ENCODE measurements around the gene ZDHHC15. TPM values are rescaled to one million over a fixed set of nuclear protein-coding genes. Genes with fewer than 3 reads are reported as not detected.
"Not testable (repeated sequence)": the region's sequence is repeated elsewhere in the genome, so short reads cannot be mapped to it uniquely, and the experiment has no call there.

The ZDHHC15 gene
- total RNA-seq (1 to 10 TPM; 2.4 to 4.6 (median 4.3) TPM), polyA plus RNA-seq (2.0 TPM)
- long read RNA-seq, donor 1, full-length matches to known transcripts: 3 of 9 reads
- long read RNA-seq, donor 1, partial matches to known transcripts: 1 of 9 reads
- long read RNA-seq, donor 1, other reads (novel, unspliced or antisense): 5 of 9 reads
- long read RNA-seq, donor 2, full-length matches to known transcripts: 1 of 4 reads
- long read RNA-seq, donor 2, partial matches to known transcripts: 1 of 4 reads
- long read RNA-seq, donor 2, other reads (novel, unspliced or antisense): 2 of 4 reads
- long read RNA-seq, donor 3, full-length matches to known transcripts: 12 of 25 reads
- long read RNA-seq, donor 3, partial matches to known transcripts: 5 of 25 reads
- long read RNA-seq, donor 3, other reads (novel, unspliced or antisense): 8 of 25 reads
- long read RNA-seq, donor 4, full-length matches to known transcripts: 1 of 4 reads
- long read RNA-seq, donor 4, partial matches to known transcripts: 0 of 4 reads
- long read RNA-seq, donor 4, other reads (novel, unspliced or antisense): 3 of 4 reads

- H3K27ac ChIP-seq (ENCODE audit: low read length): peak within 1 kb of the TSS; percentile 43
- no peaks in the 10 kb centered on the region for H3K9me3 ChIP-seq (ENCODE audit: control insufficient read depth, low read length)
- ATAC-seq (peak; percentile 98 to 99), DNase-seq (peak; percentile 68 to 87 (median 85))
- WGBS: under 1% methylated on average over 44 of the region's 45 CpGs
- H3K27me3 ChIP-seq (ENCODE audit: control insufficient read depth, insufficient read depth): no peaks in the 10 kb centered on the region
- intact Hi-C loops (cut with DNase I): no loop called here
- H3K4me3 ChIP-seq (ENCODE audit: low read length): peak within 1 kb of the TSS; percentile 56
- H3K4me1 ChIP-seq (ENCODE audit: control insufficient read depth, insufficient read depth, low read length): no peaks in the 10 kb centered on the region
Observed at GRCh38 chrX:75522565-75523431, at the start of gene ZDHHC15. Gene ZDHHC15 (minus strand): TSS chrX:75523037. CDS start chrX:75523024, 13 bp downstream.

- H3K4me1 ChIP-seq (ENCODE audit: control insufficient read depth, insufficient read depth, low read length); H3K27me3 ChIP-seq (ENCODE audit: control insufficient read depth, insufficient read depth); ATAC-seq; H3K9me3 ChIP-seq (ENCODE audit: control insufficient read depth, low read length); H3K4me3 ChIP-seq (ENCODE audit: low read length); H3K27ac ChIP-seq (ENCODE audit: low read length); intact Hi-C loops (cut with DNase I): not testable (repeated sequence)
- peak in 1 of 3 donors; percentile 27 for DNase-seq
- 93% methylated on average over 18 of the region's 18 CpGs for WGBS
Observed at GRCh38 chrX:75560544-75560943, 37.7 kb upstream of the ZDHHC15 start.

GRCh38 chrX:75547783-75548182 lies 24.9 kb upstream of the ZDHHC15 start:
- DNase-seq (peak; percentile 71 to 85 (median 76)), ATAC-seq (peak in 1 of 2 donors; percentile 49)
- Histone ChIP-seq H3K4me1 (ENCODE audit: control insufficient read depth, insufficient read depth, low read length) (peaks cover 8% of the 10 kb centered on the region), H3K4me3 (ENCODE audit: low read length) (no peak overlapping the region), H3K27ac (ENCODE audit: low read length) (no peak overlapping the region), H3K27me3 (ENCODE audit: control insufficient read depth, insufficient read depth) (no peaks in the 10 kb centered on the region), H3K9me3 (ENCODE audit: control insufficient read depth, low read length) (no peaks in the 10 kb centered on the region)
- WGBS: 25% methylated on average over 3 of the region's 3 CpGs
- intact Hi-C loops (cut with DNase I): no loop called here

- Histone ChIP-seq H3K4me1 (ENCODE audit: control insufficient read depth, insufficient read depth, low read length) (peaks cover 8% of the 10 kb centered on the region), H3K27me3 (ENCODE audit: control insufficient read depth, insufficient read depth) (no peaks in the 10 kb centered on the region), H3K4me3 (ENCODE audit: low read length) (no peak overlapping the region), H3K9me3 (ENCODE audit: control insufficient read depth, low read length) (no peaks in the 10 kb centered on the region), H3K27ac (ENCODE audit: low read length) (no peak overlapping the region)
- ATAC-seq (peak in 1 of 2 donors; percentile 79), DNase-seq (no peak)
- intact Hi-C loops (cut with DNase I): no loop called here
- 29% methylated on average over 2 of the region's 2 CpGs for WGBS
Observed at GRCh38 chrX:75546724-75547511, 24.1 kb upstream of the ZDHHC15 start.

- no peaks in the 10 kb centered on the region for H3K9me3 ChIP-seq (ENCODE audit: control insufficient read depth, low read length)
- no peak overlapping the region for H3K27ac ChIP-seq (ENCODE audit: low read length)
- no peak overlapping the region for H3K4me3 ChIP-seq (ENCODE audit: low read length)
- ATAC-seq (no peak), DNase-seq (no peak)
- no peaks in the 10 kb centered on the region for H3K27me3 ChIP-seq (ENCODE audit: control insufficient read depth, insufficient read depth)
- intact Hi-C loops (cut with DNase I): no loop called here
- 33% methylated on average over 2 of the region's 2 CpGs for WGBS
- H3K4me1 ChIP-seq (ENCODE audit: control insufficient read depth, insufficient read depth, low read length): peaks cover 8% of the 10 kb centered on the region
Observed at GRCh38 chrX:75544786-75545185, 21.9 kb upstream of the ZDHHC15 start.

GRCh38 chrX:75483933-75484332 lies 38.9 kb downstream of the ZDHHC15 start:
- Histone ChIP-seq H3K27me3 (ENCODE audit: control insufficient read depth, insufficient read depth) (no peaks in the 10 kb centered on the region), H3K4me1 (ENCODE audit: control insufficient read depth, insufficient read depth, low read length) (no peaks in the 10 kb centered on the region), H3K27ac (ENCODE audit: low read length) (no peak overlapping the region), H3K4me3 (ENCODE audit: low read length) (no peak overlapping the region), H3K9me3 (ENCODE audit: control insufficient read depth, low read length) (no peaks in the 10 kb centered on the region)
- no peak for DNase-seq
- intact Hi-C loops (cut with DNase I): no loop called here
- no peak for ATAC-seq
- 91% methylated on average over 1 of the region's 1 CpG for WGBS

- H3K27me3 ChIP-seq (ENCODE audit: control insufficient read depth, insufficient read depth); H3K4me3 ChIP-seq (ENCODE audit: low read length); H3K4me1 ChIP-seq (ENCODE audit: control insufficient read depth, insufficient read depth, low read length); intact Hi-C loops (cut with DNase I); H3K27ac ChIP-seq (ENCODE audit: low read length); DNase-seq; ATAC-seq; H3K9me3 ChIP-seq (ENCODE audit: control insufficient read depth, low read length): not testable (repeated sequence)
Observed at GRCh38 chrX:75461780-75462179, 61.1 kb downstream of the ZDHHC15 start.

- DNase-seq (no peak), ATAC-seq (no peak)
- Histone ChIP-seq H3K27ac (ENCODE audit: low read length) (no peak overlapping the region), H3K4me3 (ENCODE audit: low read length) (no peak overlapping the region), H3K4me1 (ENCODE audit: control insufficient read depth, insufficient read depth, low read length) (no peaks in the 10 kb centered on the region), H3K9me3 (ENCODE audit: control insufficient read depth, low read length) (no peaks in the 10 kb centered on the region), H3K27me3 (ENCODE audit: control insufficient read depth, insufficient read depth) (no peaks in the 10 kb centered on the region)
- intact Hi-C loops (cut with DNase I): no loop called here
Observed at GRCh38 chrX:75421688-75422230, 101.1 kb downstream of the ZDHHC15 start.

GRCh38 chrX:75407153-75407552 lies 115.7 kb downstream of the ZDHHC15 start:
- H3K27me3 ChIP-seq (ENCODE audit: control insufficient read depth, insufficient read depth); H3K4me1 ChIP-seq (ENCODE audit: control insufficient read depth, insufficient read depth, low read length); H3K9me3 ChIP-seq (ENCODE audit: control insufficient read depth, low read length); intact Hi-C loops (cut with DNase I); ATAC-seq; H3K4me3 ChIP-seq (ENCODE audit: low read length); H3K27ac ChIP-seq (ENCODE audit: low read length): not testable (repeated sequence)
- 95% methylated on average over 20 of the region's 24 CpGs for WGBS
- DNase-seq: peak in 1 of 3 donors; percentile 13

- Histone ChIP-seq H3K27me3 (ENCODE audit: control insufficient read depth, insufficient read depth) (no peaks in the 10 kb centered on the region), H3K27ac (ENCODE audit: low read length) (no peak overlapping the region), H3K4me1 (ENCODE audit: control insufficient read depth, insufficient read depth, low read length) (no peaks in the 10 kb centered on the region), H3K4me3 (ENCODE audit: low read length) (no peak overlapping the region), H3K9me3 (ENCODE audit: control insufficient read depth, low read length) (no peaks in the 10 kb centered on the region)
- WGBS: 98% methylated on average over 2 of the region's 2 CpGs
- intact Hi-C loops (cut with DNase I): no loop called here
- DNase-seq (no peak), ATAC-seq (no peak)
Observed at GRCh38 chrX:75390470-75390869, 132.4 kb downstream of the ZDHHC15 start.
